NCI-H2029 (cell line): Measurements from ENCODE around the gene KSR2.
"Not testable (repeated sequence)": the region's sequence is repeated elsewhere in the genome, so short reads cannot be mapped to it uniquely, and the experiment has no call there.

ENCODE experiments used
- DNase-seq: peaks from one replicate; lab custom pipeline; 2025; lab: John Stamatoyannopoulos, UW

KSR2 gene

GRCh38 chr12:117967512-117967911, 1.3 kb downstream of the KSR2 start:
- no peak for DNase-seq

GRCh38 chr12:117967043-117967442, 1.7 kb downstream of the KSR2 start:
- DNase-seq: no peak

DNA sequence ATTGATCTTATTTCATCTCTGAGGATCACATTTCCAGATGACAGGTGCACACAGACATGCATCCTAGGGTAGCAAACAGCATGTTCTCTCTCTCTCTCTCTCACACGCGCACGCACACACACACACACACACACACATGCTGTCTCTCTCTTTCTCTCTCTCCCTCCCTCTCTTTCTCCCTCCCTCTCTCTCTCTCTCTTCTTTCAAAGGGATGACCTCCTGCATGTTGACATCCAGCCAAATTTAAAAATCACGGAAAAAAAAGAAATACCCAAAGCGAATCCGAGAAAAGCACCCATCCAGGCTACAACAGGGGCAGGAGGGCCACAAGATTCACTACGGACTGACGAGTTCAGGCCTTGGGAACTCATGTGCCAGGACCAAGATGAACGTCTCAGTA, 2.3 kb downstream of the KSR2 start:
- peak; percentile 42 for DNase-seq

DNA sequence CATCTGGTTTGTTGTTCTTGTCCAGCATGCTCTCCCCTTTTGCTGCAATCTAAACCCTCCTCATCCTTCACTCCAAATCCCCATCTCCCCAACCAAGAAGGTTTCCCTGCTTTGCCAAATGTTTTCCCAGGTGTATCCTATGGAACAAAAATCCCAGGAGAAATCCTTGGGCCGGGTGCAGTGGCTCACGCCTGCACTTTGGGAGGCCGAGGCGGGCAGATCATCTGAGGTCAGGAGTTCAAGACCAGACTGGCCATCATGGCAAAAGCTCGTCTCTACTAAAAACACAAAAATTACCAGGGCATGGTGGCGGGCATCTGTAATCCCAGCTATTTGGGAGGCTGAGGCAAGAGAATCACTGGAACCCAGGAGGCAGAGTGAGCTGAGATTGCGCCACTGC, 5.0 kb downstream of the KSR2 start:
- DNase-seq: no peak

DNA sequence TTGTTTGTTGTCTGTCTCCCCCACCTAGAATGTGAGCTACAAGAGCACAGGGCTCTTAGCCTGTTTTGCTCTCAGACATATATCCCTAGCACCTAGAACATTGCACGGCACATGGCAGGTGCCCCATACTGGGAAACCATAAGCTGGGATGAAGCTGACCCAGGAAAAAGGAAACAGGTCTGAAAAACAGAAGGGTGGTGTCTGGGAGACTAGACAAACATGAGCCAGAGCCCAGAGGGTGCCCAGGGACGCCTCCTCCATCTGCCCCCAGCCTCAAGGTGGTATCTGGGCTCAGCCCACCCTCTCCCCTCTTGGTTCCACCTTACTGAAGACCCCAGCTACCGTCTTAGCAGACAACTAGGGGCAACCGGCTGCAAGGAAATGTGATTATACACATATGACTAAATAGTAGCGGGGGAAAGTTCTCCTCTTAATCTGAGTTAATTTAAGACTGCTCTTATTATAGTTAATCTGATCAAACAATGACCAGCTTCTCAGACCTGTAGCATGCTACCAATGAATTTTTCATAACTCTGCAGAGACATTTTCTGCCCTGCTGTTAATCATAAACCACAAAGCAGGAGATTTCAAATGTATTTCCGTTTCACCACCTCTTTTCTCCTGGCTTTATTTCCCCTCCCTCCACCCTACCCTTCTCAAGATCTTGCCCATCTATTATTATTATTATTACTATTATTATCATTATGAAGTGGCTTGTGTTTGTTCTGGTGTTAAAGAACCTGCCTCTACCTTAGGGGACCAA, 31.9 kb downstream of the KSR2 start:
- DNase-seq: no peak

GRCh38 chr12:117933545-117933944, 35.2 kb downstream of the KSR2 start:
- DNase-seq: no peak

- DNase-seq: no peak
Measured at GRCh38 chr12:117926391-117926899, 42.3 kb downstream of the KSR2 start.

- DNase-seq: no peak
Measured at GRCh38 chr12:117921929-117922777, 46.6 kb downstream of the KSR2 start.

DNA sequence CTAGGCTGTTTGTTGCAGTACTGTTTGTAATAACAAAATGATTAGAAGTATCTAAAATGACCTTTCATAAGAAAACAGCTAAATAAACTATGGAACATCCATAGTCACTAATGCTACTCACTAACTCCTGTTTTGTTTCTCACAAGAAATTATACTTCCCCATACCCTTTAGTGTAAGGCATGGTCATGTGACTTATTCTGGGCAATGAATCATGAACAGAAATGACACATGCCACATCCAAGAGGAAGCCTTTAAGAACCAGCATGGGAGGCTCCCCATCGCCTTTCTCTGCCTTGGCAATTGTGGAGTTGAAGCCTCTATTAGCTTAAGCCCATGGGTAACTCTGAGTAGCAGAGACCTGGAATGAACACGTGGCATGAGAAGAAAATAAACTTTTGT, 49.3 kb downstream of the KSR2 start:
- no peak for DNase-seq

DNA sequence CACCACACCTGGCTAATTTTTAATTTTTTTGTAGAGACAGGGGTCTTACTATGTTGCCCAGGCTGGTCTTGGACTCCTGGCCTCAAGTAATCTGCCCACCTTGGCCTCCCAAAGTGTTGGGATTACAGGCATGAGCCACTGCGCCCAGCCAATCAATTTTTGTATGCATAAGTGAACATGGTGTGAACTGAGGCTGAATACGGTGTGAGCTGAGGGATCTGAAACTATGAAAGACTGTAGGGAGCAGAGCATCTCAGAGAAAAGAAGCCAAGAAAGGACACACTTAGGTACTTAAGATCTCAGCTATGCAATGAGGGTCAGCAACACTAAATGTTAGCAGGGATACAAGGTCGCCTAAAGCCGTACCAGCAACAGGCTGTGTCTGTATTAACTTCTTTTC, 54.1 kb downstream of the KSR2 start:
- no peak for DNase-seq

DNA sequence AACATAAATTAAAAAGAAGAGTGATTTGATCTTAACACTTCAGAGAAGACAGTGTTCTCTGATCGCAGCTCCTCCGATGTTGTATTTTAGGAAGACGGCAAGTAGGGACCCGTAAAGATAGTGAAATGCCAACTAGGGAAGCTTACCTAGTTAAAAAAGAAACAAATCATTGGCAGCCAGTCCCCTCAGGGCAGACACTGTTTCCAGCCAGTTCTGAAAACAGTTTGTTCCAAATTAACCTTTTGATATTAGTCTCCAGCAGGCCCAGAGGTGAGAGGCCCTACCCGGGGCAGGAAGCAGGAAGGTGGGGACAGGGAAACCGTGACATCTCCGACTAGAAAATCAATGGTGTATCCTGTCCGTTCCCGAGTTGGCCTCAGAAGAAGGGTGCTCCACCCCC, 56.0 kb downstream of the KSR2 start:
- DNase-seq: no peak

DNA sequence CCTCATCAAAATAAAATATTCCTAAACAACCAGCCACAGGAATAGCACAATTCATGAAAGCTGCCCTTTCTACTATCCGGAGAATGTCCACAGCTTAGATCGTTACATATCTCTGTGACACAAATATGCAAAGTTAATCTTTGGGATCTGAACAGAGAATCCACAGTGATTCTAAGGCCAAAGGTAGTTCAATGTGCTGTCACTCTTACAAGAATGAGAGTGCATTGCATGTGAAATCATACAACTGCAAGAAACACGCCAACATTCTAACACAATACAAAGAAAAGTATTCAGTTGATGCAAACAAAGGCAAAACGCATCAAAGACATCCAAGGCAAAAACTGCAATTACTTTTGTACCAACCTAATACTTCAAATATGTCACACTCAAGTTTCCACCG, 60.4 kb downstream of the KSR2 start:
- no peak for DNase-seq

- peak; percentile 75 for DNase-seq
Measured at GRCh38 chr12:117907108-117907689, 61.6 kb downstream of the KSR2 start.

- no peak for DNase-seq
Measured at GRCh38 chr12:117904051-117904450, 64.7 kb downstream of the KSR2 start.

GRCh38 chr12:117903110-117903840, 65.5 kb downstream of the KSR2 start:
- DNase-seq: no peak

DNA sequence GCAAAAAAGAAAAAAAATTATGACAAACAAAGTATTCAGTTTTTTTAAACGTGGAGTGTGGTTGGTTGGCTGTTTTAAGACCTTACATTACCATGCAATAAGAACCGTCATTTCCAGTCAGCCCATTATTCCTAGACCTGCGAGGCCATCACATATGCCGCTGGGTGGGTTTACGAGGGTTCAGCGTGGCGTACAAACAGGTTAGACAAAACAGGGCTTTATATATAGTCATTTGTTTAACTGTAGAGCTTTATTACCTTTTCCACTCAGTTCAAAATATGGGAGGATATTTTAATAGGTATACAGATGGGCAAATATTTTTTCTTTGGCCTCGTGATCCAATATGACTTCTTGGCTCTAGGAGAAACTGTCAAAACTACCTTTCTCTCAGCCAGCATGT, 67.2 kb downstream of the KSR2 start:
- no peak for DNase-seq

GRCh38 chr12:117900561-117900960, 68.2 kb downstream of the KSR2 start:
- DNase-seq: no peak

DNA sequence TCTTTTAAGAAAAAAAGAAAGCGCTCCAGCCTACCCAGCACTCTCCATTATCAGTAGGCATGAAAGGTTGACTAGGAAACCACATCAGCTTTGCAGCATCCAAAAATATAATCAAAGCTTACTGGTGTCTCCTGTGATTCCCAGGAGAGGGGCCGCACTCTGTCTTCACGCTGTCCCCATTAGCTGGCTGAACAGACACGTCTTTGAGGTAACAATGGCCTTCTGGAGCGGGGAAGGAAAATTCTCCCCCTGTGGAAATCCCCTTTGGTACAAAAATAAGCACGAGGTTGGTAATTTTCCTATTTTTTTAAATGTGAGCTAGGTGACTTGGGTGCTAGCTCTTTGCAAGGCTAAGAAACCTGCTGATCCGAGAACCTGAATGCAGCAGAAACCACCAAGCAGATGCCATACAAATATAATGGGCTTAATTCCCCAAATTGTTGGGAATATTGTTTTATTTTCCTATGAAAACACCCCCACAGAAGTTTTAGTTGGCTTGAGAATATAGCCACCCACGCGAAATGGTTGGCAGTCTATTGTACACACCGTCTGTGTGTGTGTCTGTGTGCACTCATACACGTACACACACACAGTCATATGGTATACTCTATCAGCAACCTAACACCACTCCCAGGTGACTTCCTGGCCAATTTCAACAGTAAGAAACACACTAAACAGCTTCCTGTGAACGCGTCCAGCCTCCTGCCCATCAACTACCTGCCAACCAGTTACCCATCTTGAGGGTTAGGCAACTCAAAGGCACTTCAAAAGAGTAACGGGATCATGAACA, 71.2 kb downstream of the KSR2 start:
- DNase-seq: peak; percentile 56

DNA sequence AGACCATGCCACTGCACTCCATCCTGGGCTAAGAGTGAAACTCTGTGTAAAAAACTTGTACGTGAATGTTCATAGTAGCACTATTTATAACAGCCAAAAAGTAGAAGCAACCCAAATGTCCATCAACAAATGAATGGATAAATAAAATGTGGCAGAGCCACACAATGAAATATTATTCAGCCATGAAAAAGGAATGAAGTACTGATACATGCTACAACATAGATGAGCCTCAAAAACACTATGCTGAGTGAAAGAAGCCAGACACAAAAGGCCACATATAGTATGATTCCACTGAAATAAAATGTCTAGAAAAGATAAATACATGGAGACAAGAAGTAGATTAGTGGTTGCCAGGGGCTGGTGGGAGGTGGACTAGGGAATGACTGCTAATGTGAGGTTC, 72.8 kb downstream of the KSR2 start:
- no peak for DNase-seq

DNA sequence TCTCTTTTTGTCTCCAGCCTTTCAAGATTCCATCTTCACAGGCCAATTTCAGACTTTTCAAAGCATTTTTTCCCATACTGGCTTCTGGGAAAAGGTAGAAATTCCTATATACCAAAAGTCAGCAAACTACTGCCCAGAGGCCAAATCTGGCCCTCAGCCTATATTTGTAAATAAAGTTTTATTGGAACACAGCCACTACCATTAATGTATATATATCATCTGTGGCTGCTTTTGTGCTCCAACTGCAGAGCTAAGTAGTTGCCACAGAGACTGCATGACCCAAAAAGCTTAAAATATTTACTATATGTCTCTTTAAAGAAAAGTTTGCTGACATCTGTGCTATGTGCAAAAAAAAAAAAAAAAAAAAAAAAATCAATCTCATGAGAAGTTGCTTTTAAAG, 76.3 kb downstream of the KSR2 start:
- DNase-seq: no peak

DNA sequence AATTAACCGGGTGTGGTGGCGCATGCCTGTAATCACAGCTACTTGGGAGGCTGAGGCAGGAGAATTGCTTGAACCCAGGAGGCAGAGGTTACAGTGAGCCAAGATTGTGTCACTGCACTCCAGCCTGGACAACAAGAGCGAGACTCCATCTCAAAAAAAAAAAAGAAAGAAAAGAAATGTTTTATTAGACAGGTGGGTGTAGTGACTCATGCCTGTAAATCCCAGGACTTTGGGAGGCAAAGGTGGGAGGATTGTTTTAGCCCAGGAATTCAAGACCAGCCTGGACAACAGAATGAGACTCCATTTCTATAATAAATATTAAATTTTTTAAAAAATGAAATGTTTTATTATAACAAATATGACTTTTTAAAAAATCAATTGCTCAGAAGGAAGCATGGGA, 77.5 kb downstream of the KSR2 start:
- DNase-seq: not testable (repeated sequence)
